Uterus (tissue), 2 donors: ENCODE data around the gene CDHR4.

Experiments used
- CTCF ChIP-seq, 4 experiments: fragments of 200-600 bp in 2 of 4; fragments of 450-650 bp in 2 of 4; sonication (generic) in 2 of 4; IDR thresholded peaks; one replicate each; pipeline ENCODE4 v1.5.1; 2016 to 2019; ENCODE audit warnings: antibody characterized with exemption in 4 of 4, mild to moderate bottlenecking in 2 of 4, moderate library complexity in 1 of 4
- POLR2A ChIP-seq, 2 donors: fragments of 450-650 bp; IDR thresholded peaks; one replicate each; pipeline ENCODE4 v1.6.1; 2016; ENCODE audit warnings: antibody characterized with exemption in 2 of 2, mild to moderate bottlenecking in 1 of 2, moderate library complexity in 1 of 2

- TF ChIP-seq CTCF (IDR thresholded peaks at IDR 0.05) (peak; percentile 85 to 96 (median 92)), POLR2A (IDR thresholded peaks at IDR 0.05) (no peak)
Observed at GRCh38 chr3:49839193-49839809, 39.6 kb upstream of the CDHR4 start.
